D721Med (cell line): ENCODE measurements around the gene SAMD14.

ENCODE experiments used
- DNase-seq: peaks from one replicate; pipeline ENCODE4 v3.0.0; 2011; ENCODE audit warnings: low spot score; ENCODE audit not compliant: insufficient read length
- FAIRE-seq: peaks from 2 replicates; lab custom pipeline; 2011; peaks lifted over from hg19 to GRCh38; lab: Jason Lieb, UNC
- CTCF ChIP-seq: IDR thresholded peaks from 2 replicates; pipeline ENCODE4 v1.5.1; 2012; ENCODE audit warnings: mild to moderate bottlenecking, control low read depth; ENCODE audit not compliant: insufficient read depth; ENCODE audit errors: missing control alignments

The SAMD14 gene

DNA sequence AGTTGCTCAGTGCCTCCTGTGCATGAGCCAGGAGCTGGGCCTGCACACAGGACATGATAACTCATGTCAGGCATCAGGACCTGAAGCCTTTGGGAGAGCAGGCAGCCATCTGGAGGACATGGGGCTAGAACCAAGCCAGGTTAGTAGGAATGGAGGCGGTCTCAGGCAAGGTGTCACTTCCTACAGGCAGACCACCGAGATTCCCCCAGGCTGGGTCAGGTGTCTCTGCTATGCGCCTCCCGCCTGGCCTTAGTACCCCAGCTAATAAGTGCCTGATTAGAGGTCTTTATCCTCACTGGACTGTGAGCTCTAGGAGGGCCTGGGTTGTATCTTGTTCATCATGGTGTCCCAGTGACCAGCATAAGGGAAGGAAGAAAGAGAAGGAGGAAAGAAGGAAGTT, 15.6 kb downstream of the SAMD14 start:
- no peak for TF ChIP-seq CTCF
- DNase-seq (no peak), FAIRE-seq (no peak)

DNA sequence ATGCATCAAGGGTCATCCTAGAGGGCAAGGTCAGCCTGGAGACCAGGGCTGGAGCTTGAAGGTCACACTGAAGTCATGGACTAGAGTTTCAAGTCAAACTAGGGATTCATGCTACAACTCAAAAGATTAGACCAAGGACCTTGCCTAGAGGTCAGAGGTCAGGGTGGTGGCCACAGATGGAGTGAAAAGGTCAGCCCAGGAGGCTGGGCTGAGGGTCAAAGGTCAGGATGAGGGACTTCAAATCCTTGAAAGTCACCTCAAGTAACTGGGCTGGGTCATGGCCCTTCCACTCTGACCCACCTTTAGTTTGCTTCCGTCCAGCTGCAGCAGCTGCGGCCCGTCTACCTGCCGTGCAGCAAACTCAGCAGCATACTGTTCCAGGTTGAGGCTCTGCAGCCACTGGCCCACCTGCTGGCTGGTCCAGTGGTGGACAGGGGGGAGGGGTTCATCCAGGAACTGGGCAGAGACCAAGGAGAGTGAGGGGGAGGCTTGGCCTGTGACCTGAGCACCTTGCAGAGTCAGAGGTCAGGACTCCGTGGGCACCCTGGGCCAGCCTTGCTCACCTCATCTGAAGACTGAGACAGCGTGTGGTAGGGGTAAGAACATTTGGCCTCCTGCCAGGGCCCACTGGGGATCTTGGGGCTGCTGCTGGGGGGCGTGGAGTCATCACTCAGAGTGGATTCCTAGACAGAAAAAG, 16.2 kb downstream of the SAMD14 start:
- FAIRE-seq = no peak
- TF ChIP-seq CTCF = no peak
- DNase-seq = no peak

DNA sequence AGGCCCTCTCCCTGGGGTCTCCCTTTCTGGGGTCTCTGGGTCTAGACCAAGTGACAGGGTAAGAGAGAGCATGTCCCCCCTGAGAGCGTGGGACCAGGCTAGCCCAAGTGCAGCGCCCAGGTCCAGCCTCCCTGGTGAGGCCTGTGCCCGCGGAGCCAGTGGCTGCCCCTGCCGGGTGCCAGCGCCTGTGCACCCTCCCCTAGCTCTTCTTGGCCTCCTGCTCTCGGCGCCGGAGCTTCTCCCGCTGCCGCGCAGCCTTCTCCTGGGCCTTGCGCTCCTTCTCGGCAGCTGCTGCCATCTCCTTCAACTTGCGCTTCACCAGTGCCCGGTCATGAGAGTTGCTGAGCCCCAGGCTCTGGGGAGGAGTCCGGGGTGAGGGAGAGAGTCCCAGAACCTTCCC, 17.3 kb downstream of the SAMD14 start:
- no peak for TF ChIP-seq CTCF
- DNase-seq (no peak), FAIRE-seq (no peak)

GRCh38 chr17:50111673-50112655, 18.0 kb downstream of the SAMD14 start:
- FAIRE-seq (no peak), DNase-seq (no peak)
- no peak for TF ChIP-seq CTCF

DNA sequence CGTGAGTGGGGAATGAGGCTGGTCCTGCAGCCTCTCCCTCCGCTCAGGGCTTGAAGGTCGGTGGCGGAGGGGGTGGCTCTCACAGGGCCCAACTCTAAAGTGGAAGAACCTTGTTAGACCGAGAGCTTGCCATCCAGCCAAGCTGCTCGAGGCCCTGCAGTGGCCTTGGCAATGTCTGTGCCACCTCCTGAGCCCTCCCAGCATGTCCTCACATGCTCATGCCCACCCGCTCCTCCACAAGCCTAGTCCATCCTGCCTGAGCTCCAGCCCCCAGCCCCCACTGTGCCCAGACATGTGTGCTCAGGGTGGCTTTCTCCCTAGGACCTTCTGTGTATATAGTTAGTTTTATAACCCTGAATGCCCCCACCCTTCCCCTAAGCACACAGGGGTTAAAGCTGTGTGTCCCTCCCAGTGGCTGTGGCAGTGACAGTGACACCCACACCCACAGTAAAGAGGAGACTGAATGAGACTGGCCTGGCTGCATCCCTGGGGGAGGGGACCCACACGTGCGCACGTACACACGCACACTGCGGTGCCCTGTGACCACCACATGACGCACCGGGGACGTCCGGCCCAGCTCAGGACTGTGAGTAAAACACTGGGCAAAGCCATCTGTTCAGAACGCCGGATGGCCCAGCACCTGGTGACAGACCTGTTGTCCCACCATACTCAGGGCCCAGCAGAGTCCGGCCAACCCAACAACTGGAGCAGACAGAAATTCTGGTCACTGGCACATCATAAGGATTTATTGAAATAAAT, 19.2 kb downstream of the SAMD14 start:
- no peak for FAIRE-seq
- TF ChIP-seq CTCF = no peak
- DNase-seq = no peak

DNA sequence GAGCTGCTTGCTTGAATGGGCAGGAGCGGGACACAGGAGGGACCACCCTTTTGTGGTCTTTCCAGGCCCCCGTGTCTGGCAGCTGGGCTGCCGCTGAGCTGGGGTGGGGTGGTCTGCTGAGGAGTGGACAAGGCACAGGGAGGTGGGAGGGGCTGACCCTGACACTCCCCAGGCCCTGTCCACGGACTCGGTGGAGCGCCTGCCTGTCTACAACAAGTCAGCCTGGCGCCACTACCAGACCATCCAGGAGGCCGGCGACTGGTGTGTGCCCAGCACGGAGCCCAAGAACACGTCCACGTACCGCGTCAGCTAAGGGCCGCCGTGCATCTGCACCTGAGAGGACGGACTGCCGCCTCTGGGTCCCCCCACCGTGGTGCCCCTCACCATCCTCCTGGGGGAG, 20.2 kb downstream of the SAMD14 start:
- no peak for DNase-seq
- TF ChIP-seq CTCF = no peak
- FAIRE-seq = no peak
